Occipital lobe (tissue), 3 donors: ENCODE data around the gene RAPGEF6. TPM values are rescaled to one million over a fixed set of nuclear protein-coding genes. Genes with fewer than 3 reads are reported as not detected.
"Not testable (repeated sequence)": the region's sequence is repeated elsewhere in the genome, so short reads cannot be mapped to it uniquely, and the experiment has no call there.

ENCODE experiments used
- DNase-seq: peaks from one replicate; lab custom pipeline; 2025; lab: John Stamatoyannopoulos, UW
- small RNA-seq: library from RNA; depleted of rRNA; stranded (forward); fragments of <200 nt; gene quantifications from one replicate; pipeline ENCODE3, GENCODE V24; 2014
- total RNA-seq: library from RNA; depleted of rRNA; stranded (reverse); fragments of >200 nt; gene quantifications from one replicate; pipeline ENCODE4 v1.2.3, GENCODE V29; 2014

The RAPGEF6 gene
- total RNA-seq, 1 donor from 2014 or later, result 66.1 TPM

DNA sequence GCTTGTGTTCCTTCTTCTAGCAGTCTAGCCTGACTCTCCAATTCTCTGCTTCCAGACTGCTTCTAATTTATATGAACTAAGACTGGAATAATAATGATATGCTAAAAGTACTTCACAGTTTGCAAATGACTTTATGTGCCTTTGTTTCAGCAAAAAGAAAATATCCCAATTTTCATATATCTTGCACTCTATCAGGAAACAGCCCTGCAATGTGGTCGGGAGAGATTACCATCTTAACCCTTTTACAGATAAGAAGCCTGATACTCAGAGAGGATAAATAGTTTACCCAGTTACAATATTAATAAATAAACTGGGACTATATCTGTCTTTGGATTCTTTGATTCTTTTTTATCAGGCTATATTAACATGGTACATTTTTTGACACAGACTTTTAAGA, 245.2 kb downstream of the RAPGEF6 start:
- DNase-seq, result no peak

- DNase-seq, result no peak
Measured at GRCh38 chr5:131389096-131389868, 245.7 kb downstream of the RAPGEF6 start.

- DNase-seq, result no peak
Measured at GRCh38 chr5:131387255-131387654, 247.8 kb downstream of the RAPGEF6 start.

DNA sequence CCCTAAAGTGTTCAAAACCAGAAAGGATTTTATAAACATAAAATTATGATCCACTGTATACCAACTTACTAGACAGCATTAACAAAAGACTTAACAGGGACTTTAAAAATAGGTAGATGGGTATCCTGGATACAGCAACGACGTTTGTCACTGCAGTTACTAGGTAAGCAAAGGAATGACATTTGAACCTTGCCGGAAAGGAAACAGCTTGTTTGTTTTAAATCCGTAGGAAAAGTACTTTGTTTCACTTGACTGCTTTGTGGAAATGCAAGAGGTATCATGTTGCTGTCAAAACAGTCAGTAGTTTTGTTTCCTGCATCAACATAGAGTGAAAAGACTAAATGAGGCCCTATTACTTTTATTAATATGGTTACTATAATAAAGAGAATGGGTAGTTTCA, 248.2 kb downstream of the RAPGEF6 start:
- DNase-seq, result no peak

DNA sequence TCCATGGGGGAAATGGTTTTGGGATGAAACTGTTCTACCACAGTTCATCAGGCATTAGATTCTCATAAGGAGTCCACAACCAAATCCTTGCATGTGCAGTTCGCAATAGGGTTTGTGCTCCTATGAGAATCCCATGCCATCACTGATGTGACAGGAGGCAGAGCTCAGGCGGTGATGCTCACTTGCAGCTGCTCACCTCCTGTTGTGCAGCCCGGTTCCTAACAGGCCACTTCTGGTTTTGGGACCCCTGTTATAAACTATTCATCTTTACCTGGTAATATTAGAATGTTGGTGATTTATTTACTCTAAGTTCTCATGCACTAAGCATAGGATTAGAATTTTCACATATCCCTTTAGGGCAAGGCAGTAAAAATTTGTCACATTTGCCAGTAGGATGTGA, 248.9 kb downstream of the RAPGEF6 start:
- no peak for DNase-seq

DNA sequence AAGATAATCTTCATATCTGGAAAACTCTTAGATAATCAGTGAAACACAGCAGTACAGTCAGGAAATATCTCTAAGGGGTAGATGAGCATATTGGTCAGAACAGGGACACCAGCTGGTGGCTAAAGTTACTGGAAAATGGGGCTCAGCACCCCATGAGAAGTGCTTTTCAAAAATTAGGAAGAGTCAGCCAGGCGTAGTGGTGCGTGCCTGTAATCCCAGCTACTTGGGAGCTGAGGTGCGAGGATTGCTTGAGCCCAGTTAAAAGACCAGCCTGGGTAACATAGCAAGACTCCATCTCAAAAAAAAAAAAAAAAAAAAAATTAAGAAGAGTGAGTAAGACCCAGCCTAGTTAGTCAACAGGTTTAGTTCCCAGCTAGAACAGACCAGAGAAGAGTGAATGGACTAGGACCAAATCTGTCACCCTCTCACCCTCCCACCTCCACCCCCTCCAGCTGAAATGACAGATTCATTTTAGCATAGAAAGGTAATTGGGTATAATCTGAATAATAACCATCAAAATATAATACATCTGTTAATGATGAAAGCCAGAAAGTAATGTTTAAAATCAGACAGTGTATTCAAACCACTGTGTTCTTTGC, 250.3 kb downstream of the RAPGEF6 start:
- DNase-seq, result no peak

DNA sequence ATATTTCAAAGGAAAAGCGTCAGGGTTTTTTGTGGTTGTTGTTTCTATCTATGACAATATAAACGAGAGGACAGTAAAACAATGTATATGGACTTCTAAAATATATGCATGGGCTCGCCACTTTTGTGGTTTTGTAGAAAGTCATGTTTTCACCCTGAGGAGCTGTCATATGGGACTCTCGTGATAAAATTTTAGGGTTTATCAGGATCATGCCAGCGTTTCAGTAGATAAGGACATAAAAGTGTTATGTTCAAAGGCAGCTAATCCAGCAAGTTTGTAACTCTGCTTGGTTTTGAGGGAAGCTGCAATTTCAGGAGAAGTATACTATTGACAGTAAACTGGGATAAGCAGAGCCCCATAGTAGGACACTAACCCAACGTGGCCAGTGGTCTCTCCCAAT, 250.9 kb downstream of the RAPGEF6 start:
- no peak for DNase-seq

DNA sequence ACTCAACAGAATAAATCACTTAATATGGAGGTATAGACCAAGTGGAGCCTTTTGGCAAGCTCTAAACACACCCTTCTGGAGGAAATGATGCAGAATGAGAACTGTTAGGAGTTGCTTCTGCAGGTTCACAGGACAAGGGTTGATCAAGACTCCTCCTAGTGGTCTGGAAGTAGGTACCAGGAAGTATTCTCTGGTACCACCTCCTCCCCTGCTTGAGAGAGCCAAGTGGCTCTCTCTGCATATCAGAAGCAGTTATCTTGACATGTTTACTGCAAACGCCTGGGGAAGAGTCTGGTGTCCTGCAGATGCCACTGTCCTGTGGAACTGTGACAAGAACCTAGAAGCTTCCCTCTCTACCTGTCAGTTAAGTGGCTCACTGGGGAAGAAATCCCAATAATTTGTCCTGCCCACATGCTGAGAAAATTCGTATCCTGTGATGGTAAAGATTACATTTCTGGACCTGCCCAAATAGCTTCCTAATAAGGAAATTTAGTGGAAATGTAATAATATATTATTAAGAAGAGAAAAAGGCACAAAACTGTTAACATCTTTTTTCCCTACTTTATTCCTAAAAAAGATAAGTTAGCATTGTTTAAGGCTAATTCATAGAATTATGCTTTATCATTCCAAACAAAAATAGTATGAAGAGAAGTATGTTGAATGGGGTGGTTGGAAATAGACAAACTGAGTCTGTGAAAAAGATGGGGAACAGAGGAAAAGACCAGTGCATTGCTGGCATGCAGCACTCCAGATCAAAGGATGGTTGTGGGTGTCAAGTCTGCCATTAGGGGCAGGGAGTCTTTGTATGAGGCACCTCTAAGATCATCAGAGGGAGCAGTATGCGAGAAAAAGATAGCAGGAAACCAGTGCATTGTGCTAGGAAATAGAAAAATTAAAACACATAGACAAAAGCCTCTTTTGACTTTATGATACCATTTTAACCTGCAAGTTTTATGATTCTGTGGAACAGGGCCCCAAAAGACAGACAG, 252.3 kb downstream of the RAPGEF6 start:
- DNase-seq, result no peak

DNA sequence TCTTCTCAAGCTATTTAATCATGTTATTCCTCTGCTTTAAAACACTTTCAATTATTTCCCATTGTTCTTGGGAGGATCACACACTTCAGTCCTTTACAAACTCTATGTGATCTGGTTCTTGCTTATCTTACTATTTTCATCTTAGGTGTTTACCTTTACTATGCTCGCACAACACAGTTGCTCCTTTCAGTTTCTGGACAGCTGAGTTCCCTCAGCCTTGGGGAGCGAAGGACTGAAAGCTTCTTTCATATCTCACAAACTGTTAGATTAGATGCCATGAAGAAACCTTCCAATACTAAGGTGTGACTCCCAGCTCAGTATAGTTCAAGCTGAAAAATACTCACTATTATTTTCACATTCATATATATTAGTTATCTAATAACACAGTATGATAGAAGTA, 253.3 kb downstream of the RAPGEF6 start:
- DNase-seq, result no peak

DNA sequence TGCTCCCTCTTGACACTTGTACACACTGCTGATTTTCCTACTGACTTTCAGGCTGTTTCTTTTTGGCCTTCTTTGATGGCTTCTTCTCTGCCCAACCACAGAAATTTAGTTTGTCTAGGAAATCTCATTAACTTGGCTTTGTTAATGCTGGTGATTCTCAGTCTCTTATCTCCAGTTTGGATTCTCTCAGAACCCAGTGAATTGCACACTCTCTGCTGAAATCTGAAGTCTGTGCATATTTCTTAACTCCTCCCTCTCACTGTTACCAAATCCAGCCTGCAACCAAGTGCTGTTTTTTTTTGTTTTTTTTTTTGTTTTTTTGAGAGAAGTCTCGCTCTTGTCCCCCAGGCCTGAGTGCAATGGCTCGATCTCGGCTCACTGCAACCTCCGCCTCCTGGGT, 254.0 kb downstream of the RAPGEF6 start:
- no peak for DNase-seq

- not testable (repeated sequence) for DNase-seq
Measured at GRCh38 chr5:131380238-131380637, 254.8 kb downstream of the RAPGEF6 start.

- no peak for DNase-seq
Measured at GRCh38 chr5:131379723-131380122, 255.3 kb downstream of the RAPGEF6 start.

GRCh38 chr5:131378721-131379541, 256.1 kb downstream of the RAPGEF6 start:
- no peak for DNase-seq

GRCh38 chr5:131377785-131378325, 257.2 kb downstream of the RAPGEF6 start:
- DNase-seq, result no peak

GRCh38 chr5:131377346-131377745, 257.7 kb downstream of the RAPGEF6 start:
- no peak for DNase-seq

- no peak for DNase-seq
Measured at GRCh38 chr5:131375351-131375750, 259.7 kb downstream of the RAPGEF6 start.

Small RNA genes within 50 kb of the gene (small RNA-seq; reads per million reads assigned to genes)
- not detected for gene RF02271

Other genes with a start within 250 kb of the RAPGEF6 start
- gene FNIP1, start 161.8 kb upstream of the RAPGEF6 start, total RNA-seq, result 64.4 TPM